GM23338 (cell line): ENCODE data around the gene PHLDA3. TPM values are rescaled to one million over a fixed set of nuclear protein-coding genes. Genes with fewer than 3 reads are reported as not detected.

Source experiments
- ATAC-seq: fragments of 200-7000 bp; cut with Tn5 transposase; 3 replicates; pipeline ENCODE4 v1.9.1; 2020
- DNase-seq: peaks from one replicate; pipeline ENCODE4 v3.0.0-alpha.2; 2015; ENCODE audit warnings: low spot score
- H2AFZ ChIP-seq: fragments of 200-600 bp; sonication (generic); 2 replicates; pipeline ENCODE4 v1.8.0; 2016; ENCODE audit warnings: antibody characterized with exemption, mild to moderate bottlenecking, moderate library complexity
- H3F3A ChIP-seq: fragments of 200-600 bp; sonication (generic); replicated peaks from 2 replicates; pipeline ENCODE4 v1.8.0; 2017; ENCODE audit warnings: antibody characterized with exemption, mixed run types, low read depth
- H3K27ac ChIP-seq: fragments of 200-600 bp; sonication (generic); 2 replicates; pipeline ENCODE4 v1.6.1; 2016; ENCODE audit warnings: low read depth
- H3K27me3 ChIP-seq: fragments of 200-600 bp; sonication (generic); 2 replicates; pipeline ENCODE4 v1.8.0; 2016; ENCODE audit warnings: mild to moderate bottlenecking, mixed run types, moderate library complexity; ENCODE audit not compliant: insufficient read depth
- H3K36me3 ChIP-seq: fragments of 200-600 bp; sonication (generic); 2 replicates; pipeline ENCODE4 v1.8.0; 2016; ENCODE audit warnings: mild to moderate bottlenecking; ENCODE audit not compliant: insufficient read depth
- H3K4me1 ChIP-seq: fragments of 200-600 bp; sonication (generic); 2 replicates; pipeline ENCODE4 v1.8.0; 2016; ENCODE audit warnings: mild to moderate bottlenecking, moderate library complexity; ENCODE audit not compliant: insufficient read depth
- H3K4me2 ChIP-seq: fragments of 200-600 bp; sonication (generic); 2 replicates; pipeline ENCODE4 v1.7.1; 2017; ENCODE audit warnings: mixed run types
- H3K4me3 ChIP-seq: fragments of 200-600 bp; sonication (generic); 2 replicates; pipeline ENCODE4 v1.6.1; 2016; ENCODE audit warnings: mixed run types
- H3K79me2 ChIP-seq: fragments of 200-600 bp; sonication (generic); replicated peaks from 2 replicates; pipeline ENCODE4 v1.8.0; 2017; ENCODE audit warnings: mild to moderate bottlenecking; ENCODE audit not compliant: insufficient read depth
- H3K9me2 ChIP-seq: fragments of 200-600 bp; sonication (generic); 2 replicates; pipeline ENCODE4 v1.8.0; 2017; ENCODE audit not compliant: insufficient read depth
- H4K20me1 ChIP-seq: fragments of 200-600 bp; sonication (generic); replicated peaks from 2 replicates; pipeline ENCODE4 v1.8.0; 2017; ENCODE audit warnings: mild to moderate bottlenecking; ENCODE audit not compliant: insufficient read depth
- H3K27ac Mint-ChIP-seq: 2 replicates; pipeline ENCODE4 v1.8.0; 2020; ENCODE audit warnings: inconsistent platforms, mild to moderate bottlenecking, moderate library complexity, mixed read lengths
- H3K27me3 Mint-ChIP-seq: 3 replicates; pipeline ENCODE4 v1.8.0; 2022; ENCODE audit warnings: low read depth, mild to moderate bottlenecking, moderate library complexity, mixed read lengths, inconsistent platforms; ENCODE audit not compliant: insufficient read depth, poor library complexity
- H3K36me3 Mint-ChIP-seq: 3 replicates; pipeline ENCODE4 v1.8.0; 2021; ENCODE audit warnings: low read depth, mild to moderate bottlenecking, inconsistent platforms, moderate library complexity, mixed read lengths
- H3K4me1 Mint-ChIP-seq: 3 replicates; pipeline ENCODE4 v1.8.0; 2020; ENCODE audit warnings: mild to moderate bottlenecking, inconsistent platforms, mixed read lengths
- H3K4me3 Mint-ChIP-seq: 3 replicates; pipeline ENCODE4 v1.8.0; 2021; ENCODE audit warnings: moderate library complexity, mild to moderate bottlenecking, inconsistent platforms, mixed read lengths
- H3K9me3 Mint-ChIP-seq: 3 replicates; pipeline ENCODE4 v1.8.0; 2020; ENCODE audit warnings: moderate library complexity, mild to moderate bottlenecking, inconsistent platforms, mixed read lengths
- CREB1 ChIP-seq: fragments of 250-450 bp; sonication (Bioruptor Pico); IDR thresholded peaks from 2 replicates; pipeline ENCODE4 v1.5.0; 2020; ENCODE audit warnings: low read depth, mild to moderate bottlenecking, moderate library complexity
- EZH2phosphoT487 ChIP-seq: fragments of 200-600 bp; sonication (generic); IDR thresholded peaks from one replicate; pipeline ENCODE4 v1.8.1; 2018; ENCODE audit warnings: antibody characterized with exemption; ENCODE audit not compliant: unreplicated experiment
- JUNB ChIP-seq: IDR thresholded peaks from one replicate; pipeline ENCODE4 v1.6.1; 2016; ENCODE audit warnings: antibody characterized with exemption; ENCODE audit not compliant: unreplicated experiment
- NANOG ChIP-seq: IDR thresholded peaks from 2 replicates; pipeline ENCODE4 v1.6.1; 2016; ENCODE audit warnings: antibody characterized with exemption, borderline replicate concordance
- REST ChIP-seq: IDR thresholded peaks from one replicate; pipeline ENCODE4 v1.6.1; 2018; ENCODE audit warnings: antibody characterized with exemption; ENCODE audit not compliant: unreplicated experiment
- ZNF462 ChIP-seq: fragments of 250-450 bp; sonication (Bioruptor Pico); IDR thresholded peaks from 2 replicates; pipeline ENCODE4 v1.5.0; 2020; ENCODE audit warnings: mild to moderate bottlenecking, moderate library complexity
- polyA plus RNA-seq: library from polyadenylated mRNA; unstranded; fragments of >200 nt; fragmentation: Nextera tagmentation; extraction: Ambion mirVana; gene quantifications from 2 replicates; pipeline ENCODE4 v1.2.1, GENCODE V29; 2016
- total RNA-seq: library from RNA; depleted of rRNA; stranded (reverse); fragments of >200 nt; shearing (Covaris generic); gene quantifications from 2 replicates; pipeline ENCODE4 v1.2.3, GENCODE V29; 2014

The PHLDA3 gene
- total and polyA plus RNA-seq, 2 experiments from 2014 or later = 37.5 to 87.4 TPM

- no peak overlapping the region for H3K4me3 Mint-ChIP-seq
- peaks cover 7% of the 10 kb centered on the region for H3K27me3 Mint-ChIP-seq
- no peaks in the 10 kb centered on the region for H4K20me1 ChIP-seq
- H3K27ac Mint-ChIP-seq = no peak overlapping the region
- TF ChIP-seq NANOG (no peak), CREB1 (CRISPR knock-in tag) (no peak)
- no peaks in the 10 kb centered on the region for H3F3A ChIP-seq
- no peaks in the 10 kb centered on the region for H3K36me3 Mint-ChIP-seq
- no peak for ATAC-seq
- no peak for DNase-seq
- H3K9me2 ChIP-seq = no peaks in the 10 kb centered on the region
- H3K4me1 ChIP-seq = no peaks in the 10 kb centered on the region
- H3K79me2 ChIP-seq = no peaks in the 10 kb centered on the region
- no peaks in the 10 kb centered on the region for H3K36me3 ChIP-seq
- no peak overlapping the region for H3K4me3 ChIP-seq
- H3K27ac ChIP-seq = no peak overlapping the region
- peaks cover 10% of the 10 kb centered on the region for H3K4me1 Mint-ChIP-seq
- H3K4me2 ChIP-seq = no peak overlapping the region
- no peaks in the 10 kb centered on the region for H3K27me3 ChIP-seq
- H3K9me3 Mint-ChIP-seq = no peaks in the 10 kb centered on the region
- H2AFZ ChIP-seq = no peak overlapping the region
Measured at GRCh38 chr1:201487742-201488141, 18.8 kb upstream of the PHLDA3 start.

- no peak for ATAC-seq
- Histone ChIP-seq H3K36me3 (no peaks in the 10 kb centered on the region), H4K20me1 (no peaks in the 10 kb centered on the region), H3F3A (no peaks in the 10 kb centered on the region; the same call in 1 of the 2 replicates), H2AFZ (no peak overlapping the region), H3K79me2 (no peaks in the 10 kb centered on the region), H3K27ac (no peak overlapping the region), H3K9me2 (no peaks in the 10 kb centered on the region), H3K4me2 (no peak overlapping the region), H3K4me1 (peaks cover 9% of the 10 kb centered on the region), H3K27me3 (peaks cover 6% of the 10 kb centered on the region), H3K4me3 (no peak overlapping the region)
- no peak for TF ChIP-seq REST
- no peak for DNase-seq
- H3K27ac Mint-ChIP-seq = no peak overlapping the region
- no peaks in the 10 kb centered on the region for H3K36me3 Mint-ChIP-seq
- no peak overlapping the region for H3K4me3 Mint-ChIP-seq
- H3K4me1 Mint-ChIP-seq = peaks cover 16% of the 10 kb centered on the region
- H3K27me3 Mint-ChIP-seq = peaks cover 15% of the 10 kb centered on the region
- H3K9me3 Mint-ChIP-seq = no peaks in the 10 kb centered on the region
Measured at GRCh38 chr1:201486187-201486586, 17.2 kb upstream of the PHLDA3 start.

- Mint-ChIP-seq H3K36me3 (no peaks in the 10 kb centered on the region), H3K27me3 (peaks cover 18% of the 10 kb centered on the region), H3K4me3 (no peak overlapping the region), H3K4me1 (peaks cover 17% of the 10 kb centered on the region), H3K9me3 (no peaks in the 10 kb centered on the region), H3K27ac (no peak overlapping the region)
- Histone ChIP-seq H3K27ac (no peak overlapping the region), H2AFZ (no peak overlapping the region), H4K20me1 (no peaks in the 10 kb centered on the region), H3F3A (no peaks in the 10 kb centered on the region; the same call in 1 of the 2 replicates), H3K4me1 (peaks cover 12% of the 10 kb centered on the region), H3K4me3 (no peak overlapping the region), H3K4me2 (no peak overlapping the region), H3K79me2 (no peaks in the 10 kb centered on the region), H3K36me3 (no peaks in the 10 kb centered on the region), H3K9me2 (no peaks in the 10 kb centered on the region), H3K27me3 (peaks cover 9% of the 10 kb centered on the region)
- no peak for ATAC-seq
- no peak for DNase-seq
- TF ChIP-seq NANOG = no peak
- TF ChIP-seq ZNF462 = no peak
- TF ChIP-seq JUNB = no peak
- no peak for TF ChIP-seq EZH2phosphoT487
Measured at GRCh38 chr1:201485184-201485774, 16.3 kb upstream of the PHLDA3 start.
